Neural cell (in vitro differentiated cells): ENCODE data around the gene CELF4. TPM values are rescaled to one million over a fixed set of nuclear protein-coding genes. Genes with fewer than 3 reads are reported as not detected.

Source experiments
- H2AFZ ChIP-seq: fragments of 200-600, 300-800 bp; sonication (generic), shearing (Covaris generic); 2 replicates; pipeline ENCODE4 v1.6.0; 2014; ENCODE audit warnings: low read depth, mild to moderate bottlenecking, antibody characterized with exemption, low read length, moderate library complexity
- H3F3A ChIP-seq: fragments of 200-600 bp; shearing (Covaris generic); 2 replicates; pipeline ENCODE4 v1.6.1; 2016; ENCODE audit warnings: mild to moderate bottlenecking, moderate library complexity, mixed read lengths, antibody characterized with exemption, low read length; ENCODE audit not compliant: insufficient read depth, poor library complexity, severe bottlenecking
- H3K27ac ChIP-seq: fragments of 200-600, 300-800 bp; sonication (generic), shearing (Covaris generic); 2 replicates; pipeline ENCODE4 v1.5.1; 2014; ENCODE audit warnings: mild to moderate bottlenecking, low read length, moderate library complexity
- H3K27me3 ChIP-seq: fragments of 300-800, 200-600 bp; sonication (generic), shearing (Covaris generic); 2 replicates; pipeline ENCODE4 v1.6.0; 2014; ENCODE audit warnings: mild to moderate bottlenecking, low read depth, low read length, moderate library complexity; ENCODE audit not compliant: insufficient read depth
- H3K36me3 ChIP-seq: fragments of 300-800, 200-600 bp; sonication (generic), shearing (Covaris generic); 2 replicates; pipeline ENCODE4 v1.5.1; 2014; ENCODE audit warnings: mild to moderate bottlenecking, antibody characterized with exemption, low read length, moderate library complexity; ENCODE audit not compliant: insufficient read depth
- H3K4me2 ChIP-seq: fragments of 300-800, 200-600 bp; sonication (generic), shearing (Covaris generic); 2 replicates; pipeline ENCODE4 v1.6.0; 2014; ENCODE audit warnings: mild to moderate bottlenecking, low read length
- H3K4me3 ChIP-seq: fragments of 300-800, 200-600 bp; sonication (generic), shearing (Covaris generic); 2 replicates; pipeline ENCODE4 v1.5.1; 2014; ENCODE audit warnings: mild to moderate bottlenecking, low read length, moderate library complexity
- H3K79me2 ChIP-seq: fragments of 200-600 bp; shearing (Covaris generic); replicated peaks from 2 replicates; pipeline ENCODE4 v1.6.0; 2014; ENCODE audit warnings: mild to moderate bottlenecking, low read length, moderate library complexity; ENCODE audit not compliant: insufficient read depth
- H3K9ac ChIP-seq: fragments of 300-800, 200-600 bp; sonication (generic), shearing (Covaris generic); 2 replicates; pipeline ENCODE4 v1.6.1; 2016; ENCODE audit warnings: mild to moderate bottlenecking, low read length, mixed read lengths
- H3K9me2 ChIP-seq: fragments of 200-600 bp; shearing (Covaris generic); 2 replicates; pipeline ENCODE4 v1.6.1; 2016; ENCODE audit warnings: mild to moderate bottlenecking, low read length, mixed read lengths; ENCODE audit not compliant: insufficient read depth
- H3K9me3 ChIP-seq: fragments of 200-600, 300-800 bp; sonication (generic), shearing (Covaris generic); 2 replicates; pipeline ENCODE4 v1.6.1; 2016; ENCODE audit warnings: mild to moderate bottlenecking, mixed run types, low read length, moderate library complexity, mixed read lengths
- H4K20me1 ChIP-seq: fragments of 200-600 bp; shearing (Covaris generic); 2 replicates; pipeline ENCODE4 v1.6.1; 2016; ENCODE audit warnings: mild to moderate bottlenecking, mixed run types; ENCODE audit not compliant: insufficient read depth
- CTCF ChIP-seq: fragments of 450-650 bp; IDR thresholded peaks from 2 replicates; pipeline ENCODE4 v1.5.1; 2014; ENCODE audit warnings: antibody characterized with exemption, mild to moderate bottlenecking, moderate library complexity; ENCODE audit not compliant: poor library complexity, severe bottlenecking
- EP300 ChIP-seq: fragments of 450-650 bp; conservative IDR thresholded peaks from 2 replicates; pipeline ENCODE4 v1.6.1; 2014; ENCODE audit warnings: antibody characterized with exemption, mild to moderate bottlenecking, moderate library complexity; ENCODE audit not compliant: poor library complexity, severe bottlenecking
- EZH2 ChIP-seq: fragments of 200-600, 300-800 bp; shearing (Covaris generic), sonication (generic); IDR thresholded peaks from 2 replicates; pipeline ENCODE4 v1.6.1; 2014; ENCODE audit warnings: antibody characterized with exemption, low read length, borderline replicate concordance, mild to moderate bottlenecking; ENCODE audit not compliant: insufficient read depth, poor library complexity, severe bottlenecking
- MXI1 ChIP-seq: fragments of 450-650 bp; conservative IDR thresholded peaks from 2 replicates; pipeline ENCODE4 v1.6.1; 2014; ENCODE audit warnings: antibody characterized with exemption, mild to moderate bottlenecking; ENCODE audit not compliant: poor library complexity, severe bottlenecking
- POLR2AphosphoS5 ChIP-seq: IDR thresholded peaks from 2 replicates; pipeline ENCODE4 v1.6.1; 2012
- RAD21 ChIP-seq: fragments of 450-650 bp; conservative IDR thresholded peaks from 2 replicates; pipeline ENCODE4 v1.6.1; 2014; ENCODE audit warnings: antibody characterized with exemption, mild to moderate bottlenecking, moderate library complexity
- REST ChIP-seq: IDR thresholded peaks from 2 replicates; pipeline ENCODE4 v1.6.1; 2012; ENCODE audit warnings: borderline replicate concordance
- SMC3 ChIP-seq: fragments of 450-650 bp; conservative IDR thresholded peaks from 2 replicates; pipeline ENCODE4 v1.6.1; 2014; ENCODE audit warnings: antibody characterized with exemption, mild to moderate bottlenecking, moderate library complexity; ENCODE audit not compliant: poor library complexity
- TAF1 ChIP-seq: IDR thresholded peaks from 2 replicates; pipeline ENCODE4 v1.6.1; 2012; ENCODE audit warnings: low read depth
- polyA plus RNA-seq: library from polyadenylated mRNA; depleted of rRNA; stranded (reverse); fragments of >200 nt; gene quantifications from 2 replicates; pipeline ENCODE4 v1.2.3, GENCODE V29; 2014

CELF4 gene
- polyA plus RNA-seq, 1 donor from 2014 or later: 191 TPM

- Histone ChIP-seq H3K27ac (no peak overlapping the region), H2AFZ (no peak overlapping the region), H3K9me2 (no peaks in the 10 kb centered on the region), H3K79me2 (peaks cover 51% of the 10 kb centered on the region), H3F3A (no peaks in the 10 kb centered on the region), H3K4me2 (no peak overlapping the region), H3K4me3 (no peak overlapping the region), H3K27me3 (no peaks in the 10 kb centered on the region), H3K9me3 (no peaks in the 10 kb centered on the region), H3K9ac (no peak overlapping the region), H4K20me1 (peaks cover 31% of the 10 kb centered on the region), H3K36me3 (no peaks in the 10 kb centered on the region)
- TF ChIP-seq RAD21: no peak
- TF ChIP-seq SMC3: no peak
- no peak for TF ChIP-seq REST
- no peak for TF ChIP-seq CTCF
- no peak for TF ChIP-seq MXI1
- no peak for TF ChIP-seq TAF1
- no peak for TF ChIP-seq EP300
- no peak for TF ChIP-seq POLR2AphosphoS5
- TF ChIP-seq EZH2: no peak
Measured at GRCh38 chr18:37545461-37546271, 19.9 kb downstream of the CELF4 start.

- no peaks in the 10 kb centered on the region for H3F3A ChIP-seq
- no peaks in the 10 kb centered on the region for H3K9me3 ChIP-seq
- H4K20me1 ChIP-seq: peaks cover 33% of the 10 kb centered on the region
- no peaks in the 10 kb centered on the region for H3K27me3 ChIP-seq
- H3K4me3 ChIP-seq: no peak overlapping the region
- H3K36me3 ChIP-seq: no peaks in the 10 kb centered on the region
- H3K4me2 ChIP-seq: no peak overlapping the region
- no peak overlapping the region for H2AFZ ChIP-seq
- H3K79me2 ChIP-seq: peaks cover 47% of the 10 kb centered on the region
- H3K9me2 ChIP-seq: no peaks in the 10 kb centered on the region
- TF ChIP-seq POLR2AphosphoS5: no peak
- no peak for TF ChIP-seq EP300
- no peak for TF ChIP-seq EZH2
- no peak for TF ChIP-seq MXI1
- no peak for TF ChIP-seq RAD21
- no peak for TF ChIP-seq REST
- TF ChIP-seq CTCF: no peak
- TF ChIP-seq SMC3: no peak
- no peak for TF ChIP-seq TAF1
- no peak overlapping the region for H3K27ac ChIP-seq
- no peak overlapping the region for H3K9ac ChIP-seq
Measured at GRCh38 chr18:37544713-37545112, 20.9 kb downstream of the CELF4 start.
